ENCODE data around the gene TPMT. TPM values are rescaled to one million over a fixed set of nuclear protein-coding genes. Genes with fewer than 3 reads are reported as not detected.
"Not testable (repeated sequence)": the region's sequence is repeated elsewhere in the genome, so short reads cannot be mapped to it uniquely, and the experiment has no call there.

The TPMT gene
- total RNA-seq, 1 experiment from 2014 or later, result 9.7 TPM

- no TSS peak for BruUV-seq (replicated peaks)
- in situ Hi-C loops (cut with HindIII; ENCODE audit: low pct_unique_long_range_greater_than_20kb, low sequenced_read_pairs), result no loop called here
- CTCF ChIA-PET, result no interaction called here
- Histone ChIP-seq H3K9me3 (ENCODE audit: control insufficient read depth, insufficient read depth, low read depth, low read length) (no peaks in the 10 kb centered on the region), H3K27ac (ENCODE audit: low read length) (peak overlapping the region; percentile 84; the same call in 1 of the 2 replicates), H3K27me3 (ENCODE audit: control insufficient read depth, insufficient read depth, low read length) (no peaks in the 10 kb centered on the region), H3K4me1 (ENCODE audit: control insufficient read depth, insufficient read depth, low read length) (peaks cover 7% of the 10 kb centered on the region), H3K36me3 (ENCODE audit: control insufficient read depth, insufficient read depth, low read length) (no peaks in the 10 kb centered on the region), H3K4me3 (ENCODE audit: low read depth in 2 of 2, low read length in 2 of 2) (no peak overlapping the region)
- intact Hi-C loops (cut with micrococcal nuclease; ENCODE audit: unreplicated experiment), result no loop called here
- TF ChIP-seq REST (IDR thresholded peaks at IDR 0.05; ENCODE audit: insufficient read depth in 1 of 2, low read depth in 2 of 2, low read length in 1 of 2) (no peak), SIN3A (IDR thresholded peaks at IDR 0.05; ENCODE audit: borderline replicate concordance, insufficient read depth, low read depth, low read length) (no peak), CTCF (IDR thresholded peaks at IDR 0.05) (no peak), POLR2AphosphoS5 (IDR thresholded peaks at IDR 0.05; ENCODE audit: low read depth, low read length) (no peak), TCF7L2 (IDR thresholded peaks at IDR 0.05; ENCODE audit: low read depth, low read length) (no peak)
- POLR2A ChIA-PET, result no interaction called here
- ATAC-seq, result no peak
- no peak for DNase-seq (ENCODE audit: low read depth, low spot score)
Observed at GRCh38 chr6:18153311-18153703, 1.6 kb downstream of the TPMT start.

- Histone ChIP-seq H3K27ac (ENCODE audit: low read length) (no peak overlapping the region), H3K27me3 (ENCODE audit: control insufficient read depth, insufficient read depth, low read length) (no peaks in the 10 kb centered on the region), H3K4me3 (ENCODE audit: low read depth in 2 of 2, low read length in 2 of 2) (no peak overlapping the region), H3K36me3 (ENCODE audit: control insufficient read depth, insufficient read depth, low read length) (no peaks in the 10 kb centered on the region), H3K9me3 (ENCODE audit: control insufficient read depth, insufficient read depth, low read depth, low read length) (no peaks in the 10 kb centered on the region), H3K4me1 (ENCODE audit: control insufficient read depth, insufficient read depth, low read length) (peaks cover 7% of the 10 kb centered on the region)
- POLR2A ChIA-PET, result no interaction called here
- no TSS peak for BruUV-seq (replicated peaks)
- CTCF ChIA-PET, result no interaction called here
- TF ChIP-seq CTCF (IDR thresholded peaks at IDR 0.05) (no peak), TCF7L2 (IDR thresholded peaks at IDR 0.05; ENCODE audit: low read depth, low read length) (no peak), REST (IDR thresholded peaks at IDR 0.05; ENCODE audit: insufficient read depth in 1 of 2, low read depth in 2 of 2, low read length in 1 of 2) (no peak), SIN3A (IDR thresholded peaks at IDR 0.05; ENCODE audit: borderline replicate concordance, insufficient read depth, low read depth, low read length) (no peak), POLR2AphosphoS5 (IDR thresholded peaks at IDR 0.05; ENCODE audit: low read depth, low read length) (no peak)
- ATAC-seq (no peak), DNase-seq (ENCODE audit: low read depth, low spot score) (no peak)
- intact Hi-C loops (cut with micrococcal nuclease; ENCODE audit: unreplicated experiment), result no loop called here
- in situ Hi-C loops (cut with HindIII; ENCODE audit: low pct_unique_long_range_greater_than_20kb, low sequenced_read_pairs), result no loop called here
Observed at GRCh38 chr6:18151801-18152200, 3.1 kb downstream of the TPMT start.

GRCh38 chr6:18151391-18151790 is 3.5 kb downstream of the TPMT start:
- H3K9me3 ChIP-seq (ENCODE audit: control insufficient read depth, insufficient read depth, low read depth, low read length); in situ Hi-C loops (cut with HindIII; ENCODE audit: low pct_unique_long_range_greater_than_20kb, low sequenced_read_pairs); H3K27me3 ChIP-seq (ENCODE audit: control insufficient read depth, insufficient read depth, low read length); DNase-seq (ENCODE audit: low read depth, low spot score); BruUV-seq (replicated peaks); H3K27ac ChIP-seq (ENCODE audit: low read length); intact Hi-C loops (cut with micrococcal nuclease; ENCODE audit: unreplicated experiment); H3K36me3 ChIP-seq (ENCODE audit: control insufficient read depth, insufficient read depth, low read length); H3K4me3 ChIP-seq (ENCODE audit: low read depth in 2 of 2, low read length in 2 of 2); H3K4me1 ChIP-seq (ENCODE audit: control insufficient read depth, insufficient read depth, low read length); ATAC-seq; POLR2A ChIA-PET; CTCF ChIA-PET: not testable (repeated sequence)

Measured in Panc1 (cell line).